Gastrocnemius medialis (tissue), 4 donors: ENCODE data around the gene A2ML1. TPM values are rescaled to one million over a fixed set of nuclear protein-coding genes. Genes with fewer than 3 reads are reported as not detected.
"Not testable (repeated sequence)": the region's sequence is repeated elsewhere in the genome, so short reads cannot be mapped to it uniquely, and the experiment has no call there.

Experiments
- ATAC-seq, 2 donors: fragments of 150-250 bp; one replicate each; pipeline ENCODE4 v1.9.1; 2016
- DNase-seq, 2 donors: peaks; one replicate each; pipeline ENCODE4 v3.0.0-alpha.2; 2019
- H3K27ac ChIP-seq, 4 donors: fragments of 200-600 bp; sonication (generic); 1 replicate in 1 of 4; 2 replicates in 3 of 4; pipeline ENCODE4 v1.5.1; 2016 to 2018; ENCODE audit warnings: mild to moderate bottlenecking in 2 of 4, moderate library complexity in 1 of 4
- H3K27me3 ChIP-seq, 3 donors: fragments of 200-600 bp; sonication (generic) in 2 of 3; 1 replicate in 1 of 3; 2 replicates in 2 of 3; pipeline versions ENCODE4 v1.5.1 to v1.6.0; 2016 to 2019; ENCODE audit warnings: mild to moderate bottlenecking in 1 of 3, moderate library complexity in 1 of 3
- H3K36me3 ChIP-seq, 2 donors: fragments of 200-600 bp; sonication (generic) in 1 of 2; one replicate each; pipeline ENCODE4 v1.5.1; 2017 to 2018
- H3K4me1 ChIP-seq, 2 donors: fragments of 200-600 bp; sonication (generic) in 1 of 2; one replicate each; pipeline ENCODE4 v1.5.1; 2016 to 2017; ENCODE audit warnings: mild to moderate bottlenecking in 2 of 2
- H3K4me3 ChIP-seq, 4 donors: fragments of 200-600 bp; sonication (generic) in 3 of 4; 1 replicate in 1 of 4; 2 replicates in 3 of 4; pipeline ENCODE4 v1.5.1; 2016 to 2019; ENCODE audit warnings: mild to moderate bottlenecking in 2 of 4
- H3K9me3 ChIP-seq, 3 donors: fragments of 200-600 bp; sonication (generic) in 2 of 3; 1 replicate in 1 of 3; 2 replicates in 2 of 3; pipeline ENCODE4 v1.5.1; 2016 to 2019
- CTCF ChIP-seq, 5 experiments: fragments of 450-650 bp in 3 of 5; fragments of 200-600 bp in 2 of 5; sonication (generic) in 2 of 5; IDR thresholded peaks in 4 of 5; conservative IDR thresholded peaks in 1 of 5; 1 replicate in 4 of 5; 2 replicates in 1 of 5; pipeline ENCODE4 v1.5.1; 2016 to 2019; ENCODE audit warnings: antibody characterized with exemption in 5 of 5, mild to moderate bottlenecking in 3 of 5, moderate library complexity in 3 of 5
- POLR2A ChIP-seq, 2 donors: fragments of 450-650 bp; IDR thresholded peaks; one replicate each; pipeline ENCODE4 v1.6.1; 2017; ENCODE audit warnings: antibody characterized with exemption in 2 of 2, mild to moderate bottlenecking in 2 of 2, moderate library complexity in 2 of 2
- in situ Hi-C, 4 donors: fragments of 200-750 bp; cut with MboI; loops; one replicate each; pipeline versions ENCODE4 v1.15.0 to v1.8.0; 2017; ENCODE audit warnings: low sequenced_read_pairs in 4 of 4
- intact Hi-C: fragments of 100-400 bp; cut with DNase I; formaldehyde crosslinking; loops from one replicate; pipeline ENCODE4 v1.15.1; 2023; ENCODE audit warnings: low total_unique reads
- total RNA-seq, 4 donors: library from RNA; depleted of rRNA; stranded (reverse); fragments of >200 nt; gene quantifications; one replicate each; pipeline versions ENCODE4 v1.1.0 to v1.2.3, GENCODE V29; 2016

The A2ML1 gene
- total RNA-seq, 4 donors from 2014 or later: not detected

- peak in 3 of 5 experiments; percentile 4 to 52 (median 48) for TF ChIP-seq CTCF (IDR thresholded peaks at IDR 0.05 in 4 of 5, conservative IDR thresholded peaks at IDR 0.05 in 1 of 5)
- ATAC-seq: peak; percentile 74 to 82
- H3K36me3 ChIP-seq, in situ Hi-C loops, H3K27me3 ChIP-seq, H3K9me3 ChIP-seq: not testable (repeated sequence)
- peak within 1 kb of the TSS; percentile 64 to 79 (median 71) for H3K27ac ChIP-seq
- peak within 1 kb of the TSS; percentile 68 to 85 (median 80) for H3K4me3 ChIP-seq
- peaks cover 7 to 13% of the 10 kb centered on the region in 2 donors for H3K4me1 ChIP-seq
- intact Hi-C loops: loop anchor here (1.0 kb wide), 1 partner anchor 35 kb away; the partner anchor contains the start of gene M6PR
- peak; percentile 36 to 52 for DNase-seq
Measured at GRCh38 chr12:8914033-8914715, 91.8 kb downstream of the A2ML1 start, which contains the start of gene PHC1. Gene PHC1 (plus strand): TSS chr12:8914509. CDS start chr12:8917678, 3,169 bp downstream.

- TF ChIP-seq CTCF (IDR thresholded peaks at IDR 0.05 in 4 of 5, conservative IDR thresholded peaks at IDR 0.05 in 1 of 5) (no peak), POLR2A (IDR thresholded peaks at IDR 0.05) (no peak)
- peaks cover 7 to 13% of the 10 kb centered on the region in 2 donors for H3K4me1 ChIP-seq
- peak overlapping the region; percentile 62 to 79 (median 65) for H3K27ac ChIP-seq
- intact Hi-C loops (loop anchor here (1.0 kb wide), 1 partner anchor 34 kb away; the partner anchor contains the start of gene M6PR), in situ Hi-C loops (no loop called here)
- no peaks in the 10 kb centered on the region for H3K9me3 ChIP-seq
- ATAC-seq: peak; percentile 67
- H3K27me3 ChIP-seq: no peaks in the 10 kb centered on the region
- H3K36me3 ChIP-seq: peaks cover 0 to 3% of the 10 kb centered on the region in 2 donors
- DNase-seq: peak in 1 of 2 donors; percentile 5
- peak overlapping the region; percentile 65 to 80 (median 74) for H3K4me3 ChIP-seq
Measured at GRCh38 chr12:8914716-8915526, 92.5 kb downstream of the A2ML1 start.

- Histone ChIP-seq H3K27ac (no peak overlapping the region), H3K9me3 (no peaks in the 10 kb centered on the region), H3K4me3 (no peak overlapping the region), H3K27me3 (no peaks in the 10 kb centered on the region), H3K36me3 (peaks cover 0 to 13% of the 10 kb centered on the region in 2 donors), H3K4me1 (peaks cover 7 to 13% of the 10 kb centered on the region in 2 donors)
- ATAC-seq: no peak
- intact Hi-C loops (no loop called here), in situ Hi-C loops (no loop called here)
- no peak for DNase-seq
- no peak for TF ChIP-seq POLR2A (IDR thresholded peaks at IDR 0.05)
- TF ChIP-seq CTCF (IDR thresholded peaks at IDR 0.05 in 4 of 5, conservative IDR thresholded peaks at IDR 0.05 in 1 of 5): no peak
Measured at GRCh38 chr12:8916154-8916553, 93.7 kb downstream of the A2ML1 start.

- Histone ChIP-seq H3K9me3 (no peaks in the 10 kb centered on the region), H3K4me1 (peaks cover 7 to 13% of the 10 kb centered on the region in 2 donors), H3K27me3 (no peaks in the 10 kb centered on the region), H3K4me3 (no peak overlapping the region), H3K27ac (no peak overlapping the region), H3K36me3 (peaks cover 0 to 20% of the 10 kb centered on the region in 2 donors)
- ATAC-seq (no peak), DNase-seq (no peak)
- intact Hi-C loops: no loop called here
- in situ Hi-C loops: no loop called here
- no peak for TF ChIP-seq POLR2A (IDR thresholded peaks at IDR 0.05)
Measured at GRCh38 chr12:8917031-8917430, 94.6 kb downstream of the A2ML1 start.

GRCh38 chr12:8917751-8918150 lies 95.3 kb downstream of the A2ML1 start:
- no peak for ATAC-seq
- in situ Hi-C loops: no loop called here
- no peak for DNase-seq
- intact Hi-C loops: no loop called here
- no peaks in the 10 kb centered on the region for H3K27me3 ChIP-seq
- H3K4me1 ChIP-seq: peaks cover 7 to 13% of the 10 kb centered on the region in 2 donors
- H3K27ac ChIP-seq: no peak overlapping the region
- H3K4me3 ChIP-seq: no peak overlapping the region
- peaks cover 0 to 20% of the 10 kb centered on the region in 2 donors for H3K36me3 ChIP-seq
- TF ChIP-seq CTCF (IDR thresholded peaks at IDR 0.05 in 4 of 5, conservative IDR thresholded peaks at IDR 0.05 in 1 of 5) (no peak), POLR2A (IDR thresholded peaks at IDR 0.05) (no peak)
- H3K9me3 ChIP-seq: no peaks in the 10 kb centered on the region

GRCh38 chr12:8919643-8920042 lies 97.2 kb downstream of the A2ML1 start:
- DNase-seq, intact Hi-C loops, H3K9me3 ChIP-seq, H3K27me3 ChIP-seq, ATAC-seq, in situ Hi-C loops, H3K4me3 ChIP-seq, H3K4me1 ChIP-seq, H3K27ac ChIP-seq: not testable (repeated sequence)
- H3K36me3 ChIP-seq: peaks cover 0 to 20% of the 10 kb centered on the region in 2 donors
